GM18870 (cell line): Measurements from ENCODE around the gene FGGY.

Experiments used
- ATAC-seq: cut with Tn5 transposase; IDR thresholded peaks from one replicate; pipeline ENCODE4 v1.9.1; 2021; ENCODE audit warnings: moderate library complexity; ENCODE audit not compliant: unreplicated experiment

FGGY gene

DNA sequence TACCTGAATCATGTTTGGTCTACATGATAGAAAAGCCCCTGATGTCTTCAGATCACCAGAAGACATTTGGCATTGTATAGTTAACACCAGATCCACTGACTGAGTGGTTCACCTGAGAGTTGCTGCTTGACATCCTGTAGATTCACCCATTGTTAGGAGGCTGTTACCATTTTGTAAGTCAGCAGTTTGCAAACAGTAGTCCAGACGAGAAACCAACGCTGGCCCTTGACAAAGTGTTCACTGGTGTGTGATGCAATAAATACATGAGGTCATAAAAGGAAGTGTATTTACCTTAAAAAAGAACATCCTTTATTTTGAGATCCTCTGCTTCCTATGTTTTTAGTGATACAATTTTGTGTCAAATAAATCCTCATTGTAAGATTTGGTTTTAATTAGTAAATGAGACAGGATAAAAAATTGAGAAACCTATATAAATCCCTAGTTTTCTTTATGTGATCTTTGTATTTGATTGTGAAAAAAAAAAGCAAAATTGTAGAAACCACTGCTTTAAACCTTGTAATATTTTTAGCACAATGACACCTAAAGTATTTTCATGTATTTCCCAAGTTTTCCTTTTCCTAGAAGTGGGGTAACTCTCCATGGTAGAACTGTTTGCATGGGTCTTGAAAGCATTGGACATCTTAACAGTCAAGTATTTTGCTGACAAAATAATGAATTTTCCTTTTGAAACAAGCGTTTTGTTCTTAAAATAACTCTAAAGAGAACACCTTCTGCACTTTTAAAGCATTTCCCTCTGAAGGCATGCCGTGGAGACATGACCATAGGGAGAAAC, 204.3 kb downstream of the FGGY start:
- ATAC-seq = no peak

DNA sequence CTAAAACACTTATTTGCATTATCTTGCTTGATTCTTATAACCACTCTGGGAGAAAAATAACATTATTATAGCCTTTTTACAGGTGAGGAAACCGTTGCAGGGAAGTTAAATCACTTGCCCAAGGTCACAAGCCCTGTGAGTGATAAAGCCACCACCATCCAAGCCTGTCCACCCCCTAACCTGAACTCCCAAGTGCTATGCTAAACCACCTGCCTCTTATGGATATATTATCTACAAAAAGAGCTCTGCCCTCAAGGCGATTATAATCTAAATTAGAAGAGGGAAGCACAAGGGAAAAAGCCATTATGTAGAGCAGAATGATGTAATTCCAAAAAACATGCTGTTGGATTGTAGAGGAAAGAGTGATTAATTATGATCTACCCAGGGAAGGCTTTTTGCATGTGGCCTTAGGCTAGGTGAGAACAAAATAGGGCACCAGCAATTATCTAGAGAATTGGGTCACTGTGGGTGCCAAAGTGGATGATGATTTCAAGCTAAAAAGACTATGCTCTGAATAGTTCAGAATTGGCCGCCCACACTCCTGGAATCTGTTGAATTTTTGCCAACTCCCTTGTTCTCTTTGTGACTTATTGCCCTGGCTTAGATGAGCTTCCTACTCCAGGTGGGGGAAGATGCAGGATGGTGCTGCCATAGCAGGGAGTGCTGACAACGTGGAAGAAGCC, 205.3 kb downstream of the FGGY start:
- ATAC-seq = no peak

DNA sequence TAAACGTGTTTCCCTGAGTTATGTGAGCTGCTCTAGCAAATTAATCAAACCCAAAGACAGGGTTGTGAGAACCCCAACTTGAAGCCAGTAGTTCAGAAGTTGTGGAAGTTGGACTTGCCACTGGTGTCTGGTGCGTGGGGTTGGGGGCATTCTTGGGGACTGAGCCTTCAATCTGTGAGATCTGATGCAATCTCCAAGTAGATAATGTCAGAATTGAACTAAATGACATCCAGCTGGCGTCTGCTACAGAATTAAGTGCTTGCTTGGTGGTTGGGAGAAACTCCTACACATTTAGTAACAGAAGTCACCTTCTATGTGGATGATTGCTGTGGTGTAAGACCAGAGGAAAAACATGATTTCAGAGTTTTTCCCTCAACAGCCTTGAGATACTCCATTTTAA, 207.4 kb downstream of the FGGY start:
- no peak for ATAC-seq

DNA sequence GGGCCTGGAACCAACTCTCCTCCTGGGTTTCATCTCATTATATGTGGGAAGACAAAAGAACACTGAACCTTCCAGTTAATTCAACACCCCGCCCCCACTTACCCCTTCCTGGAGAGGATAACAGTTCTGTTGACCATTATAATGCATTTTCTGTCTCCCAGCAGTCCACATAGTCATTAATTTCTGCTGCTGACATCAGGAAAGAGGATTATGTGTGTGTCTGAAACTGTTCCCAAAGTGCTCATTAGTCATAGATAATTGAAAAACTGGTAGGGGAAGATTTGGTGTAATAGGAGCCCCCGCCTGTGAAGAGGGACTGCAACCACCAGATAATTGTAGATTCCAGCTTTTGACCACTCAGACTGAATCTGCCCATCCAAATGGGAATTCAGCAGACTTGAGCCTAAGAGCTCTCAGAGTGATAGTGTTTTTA, 208.7 kb downstream of the FGGY start:
- no peak for ATAC-seq

DNA sequence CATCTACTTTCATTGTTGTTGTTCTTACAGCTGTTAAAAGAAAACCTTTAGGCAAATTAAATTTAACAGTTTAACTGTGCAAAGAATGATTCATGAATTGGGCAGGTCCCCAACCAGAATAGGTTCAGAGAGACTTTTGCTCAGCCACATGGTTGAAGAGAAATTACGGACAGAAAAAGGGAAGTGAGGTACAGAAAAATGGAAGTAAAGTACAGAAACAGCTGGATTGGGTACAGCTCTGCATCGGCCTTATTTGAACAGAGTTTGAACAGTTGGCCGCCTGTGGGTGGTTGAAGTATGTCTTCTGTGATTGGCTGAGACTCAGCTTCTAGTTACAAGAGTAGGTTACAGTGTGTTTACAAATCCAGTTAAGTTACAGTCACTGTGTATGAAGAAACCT, 210.1 kb downstream of the FGGY start:
- ATAC-seq = peak; percentile 92

GRCh38 chr1:59509341-59509875, 212.5 kb downstream of the FGGY start:
- ATAC-seq = no peak

DNA sequence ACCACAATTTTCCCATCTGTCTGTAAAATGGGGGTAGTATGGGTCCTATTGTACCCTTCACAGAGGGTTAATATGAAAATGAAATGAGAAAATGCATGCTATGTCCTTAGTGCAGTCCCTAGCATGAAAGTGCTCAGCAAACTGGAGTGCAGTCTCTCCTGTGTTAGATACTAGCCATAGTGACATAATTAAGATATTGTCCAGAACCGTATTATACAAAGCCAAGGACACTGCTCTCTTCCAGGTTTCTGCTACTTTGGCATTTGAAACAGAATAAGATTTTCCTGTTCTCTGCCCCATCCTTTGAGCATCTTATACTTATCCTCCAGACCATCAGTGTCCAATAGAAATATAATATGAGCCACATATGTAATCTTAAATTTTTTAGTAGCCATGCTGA, 213.4 kb downstream of the FGGY start:
- no peak for ATAC-seq

- no peak for ATAC-seq
Observed at GRCh38 chr1:59511476-59512465, 214.9 kb downstream of the FGGY start.

DNA sequence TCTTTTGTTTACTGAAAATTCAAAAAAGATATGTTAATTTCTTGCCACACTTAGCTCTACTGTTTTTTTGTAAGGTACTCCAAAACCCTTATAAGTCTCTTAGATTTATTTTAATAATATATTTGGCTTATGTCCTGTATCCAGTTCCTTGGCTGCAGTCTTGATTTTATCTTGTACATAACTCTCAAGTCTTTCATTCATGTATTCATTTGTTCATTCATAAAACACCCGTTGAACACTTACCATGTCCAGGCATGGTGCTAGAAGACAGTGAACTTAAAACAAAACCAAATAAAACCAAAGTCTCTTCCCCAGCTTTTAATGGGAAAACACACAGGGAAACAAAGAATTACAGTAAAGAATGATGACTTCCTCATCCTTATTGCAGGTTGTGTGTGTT, 215.8 kb downstream of the FGGY start:
- ATAC-seq = no peak

- no peak for ATAC-seq
Observed at GRCh38 chr1:59514061-59514909, 217.4 kb downstream of the FGGY start.

DNA sequence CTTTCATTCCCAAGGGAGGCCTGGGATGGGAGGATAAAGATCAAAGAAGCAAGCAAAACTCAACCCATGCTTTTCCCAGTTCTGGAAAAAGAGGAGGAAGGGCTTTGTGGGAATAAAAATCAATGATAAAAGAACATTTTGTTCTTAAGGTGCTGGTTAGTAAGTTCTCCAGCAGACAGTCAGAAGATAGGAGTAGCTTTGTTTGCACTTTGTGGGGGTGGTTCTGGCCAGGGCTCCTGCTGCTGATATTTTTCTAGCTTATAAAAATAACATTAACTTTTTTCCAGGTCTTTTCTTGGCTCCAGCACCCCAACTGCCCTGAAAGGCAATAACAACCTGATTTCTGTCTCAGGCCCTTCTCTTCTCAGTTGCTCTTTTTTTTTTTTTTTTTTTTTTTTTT, 220.0 kb downstream of the FGGY start:
- no peak for ATAC-seq

- no peak for ATAC-seq
Observed at GRCh38 chr1:59520194-59520593, 223.3 kb downstream of the FGGY start.

- no peak for ATAC-seq
Observed at GRCh38 chr1:59520827-59521418, 224.0 kb downstream of the FGGY start.

DNA sequence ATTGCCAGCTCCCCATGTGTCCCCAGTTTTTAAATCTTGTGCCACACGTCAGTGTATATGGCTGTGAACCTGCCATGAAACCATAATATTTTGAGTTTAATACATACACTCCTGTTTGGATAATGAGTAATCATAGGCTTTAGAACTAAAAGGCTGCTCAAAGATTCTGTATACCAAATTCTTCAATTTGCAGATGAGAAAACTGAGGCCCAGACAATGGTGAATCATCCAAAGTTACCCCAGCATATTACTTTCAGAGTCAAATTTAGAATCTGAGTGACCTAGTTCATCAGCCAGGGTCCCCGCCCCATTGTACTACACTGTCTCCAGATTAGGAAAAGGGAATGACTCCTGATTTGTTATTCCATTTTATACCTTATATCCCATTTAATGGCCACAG, 224.6 kb downstream of the FGGY start:
- ATAC-seq = no peak

DNA sequence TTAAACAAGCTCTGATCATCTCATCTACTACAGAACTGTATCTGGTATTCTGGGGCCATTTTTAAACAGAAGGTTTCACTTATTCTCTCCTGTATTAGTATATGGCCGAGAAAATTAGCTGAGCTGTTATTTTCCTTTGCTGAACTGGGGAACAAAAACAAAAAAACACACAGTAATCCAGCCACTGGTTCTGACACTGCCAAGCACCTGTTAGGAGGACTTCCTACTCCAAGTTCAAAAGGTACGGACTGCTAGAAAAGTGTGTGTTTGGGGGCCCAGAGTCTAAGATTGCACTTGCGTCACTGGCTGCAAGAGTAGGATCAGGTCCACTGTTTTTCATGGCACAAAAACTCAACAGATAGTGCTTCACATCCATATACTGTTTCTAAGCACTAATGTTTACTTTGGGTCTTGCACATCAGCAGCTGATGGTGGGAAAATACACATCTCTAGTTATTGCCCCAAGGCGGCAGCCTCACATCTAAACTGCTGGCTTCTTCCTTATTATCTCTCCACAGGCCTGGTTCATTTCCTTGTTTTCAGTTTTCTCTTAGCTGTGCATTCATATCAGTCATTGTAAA, 226.1 kb downstream of the FGGY start:
- no peak for ATAC-seq

DNA sequence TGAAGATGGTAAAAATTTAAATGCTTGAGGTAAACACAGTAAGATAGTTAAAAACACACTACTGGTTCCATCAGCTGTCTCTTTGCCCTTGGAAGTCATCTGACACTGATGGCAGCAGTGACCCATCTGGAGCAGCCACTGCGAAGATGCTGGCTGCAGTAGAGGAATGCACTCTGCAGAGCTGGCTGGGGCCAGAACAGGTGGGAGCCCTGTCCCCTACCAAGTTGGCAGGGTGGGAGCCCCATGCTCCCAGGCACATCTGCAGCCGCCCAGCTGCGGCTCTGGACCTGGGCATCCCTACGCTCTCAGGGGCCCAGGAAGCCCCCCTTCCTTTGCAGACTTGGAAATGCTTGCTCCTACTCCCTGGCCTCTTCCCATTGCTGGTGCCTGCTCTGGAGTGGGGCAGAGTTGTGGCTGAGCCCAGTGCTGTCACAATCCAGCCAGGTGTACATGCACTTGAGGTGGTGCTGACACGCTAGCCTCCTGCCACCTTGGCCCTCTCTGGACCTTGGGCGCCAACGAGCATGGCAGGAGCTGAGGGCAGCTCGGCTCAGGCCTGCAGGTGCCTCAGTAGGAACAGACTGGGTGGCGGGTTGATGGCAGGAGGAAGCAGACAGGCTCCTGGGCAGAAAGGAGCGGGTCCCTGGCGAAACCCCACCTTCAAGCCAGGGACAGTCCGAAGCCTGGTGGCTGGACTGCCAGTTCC, 227.0 kb downstream of the FGGY start:
- ATAC-seq = no peak

DNA sequence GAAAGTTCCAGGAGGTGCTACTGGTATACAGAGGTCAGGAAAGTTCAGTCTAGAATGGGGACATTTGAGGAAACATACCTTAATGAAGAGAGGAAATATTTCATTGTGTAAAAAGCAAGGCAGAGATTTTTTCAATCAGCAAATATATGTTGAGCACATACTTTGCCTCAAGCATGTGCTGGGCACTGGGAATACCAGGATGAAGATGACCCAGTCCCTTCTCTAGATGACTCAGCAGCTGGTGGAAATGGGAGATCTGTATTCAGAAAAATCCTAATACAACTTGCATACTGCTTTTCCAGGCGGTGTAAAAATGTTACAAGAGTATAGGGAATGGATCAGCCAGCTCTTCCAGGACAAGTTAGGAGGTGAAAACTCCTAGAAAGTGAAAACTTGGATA, 229.3 kb downstream of the FGGY start:
- no peak for ATAC-seq

- no peak for ATAC-seq
Observed at GRCh38 chr1:59528471-59528870, 231.6 kb downstream of the FGGY start.

GRCh38 chr1:59528900-59529299, 232.0 kb downstream of the FGGY start:
- no peak for ATAC-seq
